ENCODE data around the gene APOC4. TPM values are rescaled to one million over a fixed set of nuclear protein-coding genes. Genes with fewer than 3 reads are reported as not detected.

The APOC4 gene
- total RNA-seq, 4 donors from 2014 or later, result not detected

- no peak for TF ChIP-seq CTCF (IDR thresholded peaks at IDR 0.05; ENCODE audit: low read depth)
These were observed 52.0 kb downstream of the APOC4 start for GRCh38 chr19:44993926-44994537.

Other genes with a start within 250 kb of the APOC4 start
- gene CEACAM16, start 243.1 kb upstream of the APOC4 start, total RNA-seq, result not detected
- 10 to 100 TPM in 3 of 4 donors, 1 to 10 TPM in 1; 6.3 to 13.4 (median 12.9) TPM for gene BCL3, start 193.5 kb upstream of the APOC4 start, total RNA-seq
- not detected for gene CBLC, start 164.3 kb upstream of the APOC4 start, total RNA-seq
- gene BCAM, start 133.1 kb upstream of the APOC4 start, total RNA-seq, result 10 to 100 TPM in 3 of 4 donors, 1 to 10 TPM in 1; 8.3 to 68.2 (median 19.2) TPM
- gene NECTIN2, start 95.9 kb upstream of the APOC4 start, total RNA-seq, result 10 to 100 TPM; 20.4 to 49.9 (median 24.1) TPM
- 10 to 100 TPM; 18.3 to 69.5 (median 34.6) TPM for gene TOMM40, start 51.0 kb upstream of the APOC4 start, total RNA-seq
- 1,000 to 10,000 TPM in 3 of 4 donors, 100 to 1,000 TPM in 1; 212 to 2,618 (median 1,765) TPM for gene APOE, start 36.4 kb upstream of the APOC4 start, total RNA-seq
- gene APOC1, start 27.6 kb upstream of the APOC4 start, total RNA-seq, result 100 to 1,000 TPM in 2 of 4 donors, 10 to 100 TPM in 2; 30.7 to 394 (median 88.3) TPM
- 1 to 10 TPM in 1 of 4 donors, not detected in 3; 4.8 TPM for gene APOC2, start 3.8 kb downstream of the APOC4 start, total RNA-seq
- gene CLPTM1, start 13.1 kb downstream of the APOC4 start, total RNA-seq, result 10 to 100 TPM; 45.8 to 86.1 (median 65.3) TPM
- 1 to 10 TPM in 3 of 4 donors, under 1 TPM in 1; 0.49 to 9.4 (median 5.8) TPM for gene RELB, start 59.2 kb downstream of the APOC4 start, total RNA-seq
- 10 to 100 TPM; 23.3 to 86.7 (median 44.0) TPM for gene CLASRP, start 96.8 kb downstream of the APOC4 start, total RNA-seq
- under 1 TPM in 2 of 4 donors, not detected in 2; 0.51 to 0.88 TPM for gene ZNF296, start 134.2 kb downstream of the APOC4 start, total RNA-seq
- gene GEMIN7, start 137.0 kb downstream of the APOC4 start, total RNA-seq, result 10 to 100 TPM; 10.3 to 25.8 (median 19.0) TPM
- gene PPP1R37, start 150.9 kb downstream of the APOC4 start, total RNA-seq, result 10 to 100 TPM; 17.2 to 32.4 (median 17.8) TPM
- under 1 TPM in 1 of 4 donors, not detected in 3; 0.17 TPM for gene NKPD1, start 218.7 kb downstream of the APOC4 start, total RNA-seq
- 10 to 100 TPM in 3 of 4 donors, 1 to 10 TPM in 1; 7.7 to 38.4 (median 26.4) TPM for gene TRAPPC6A, start 236.0 kb downstream of the APOC4 start, total RNA-seq
- gene BLOC1S3, start 236.5 kb downstream of the APOC4 start, total RNA-seq, result 10 to 100 TPM in 2 of 4 donors, 1 to 10 TPM in 2; 1.3 to 19.2 (median 11.0) TPM